GM12875 (cell line): Measurements from ENCODE around the gene PNLIPRP2.

Source experiments
- H3K4me3 ChIP-seq: one replicate; pipeline ENCODE4 v1.5.1; 2011; ENCODE audit warnings: low read depth, low read length, control low read depth
- TF ChIP-seq, protein P1 (sequence below): IDR thresholded peaks from 2 replicates; pipeline ENCODE4 v1.5.1; 2011; ENCODE audit warnings: low read depth, mild to moderate bottlenecking, control low read depth, inconsistent platforms, low read length, moderate library complexity, borderline replicate concordance; ENCODE audit not compliant: insufficient read depth

Gene PNLIPRP2

DNA sequence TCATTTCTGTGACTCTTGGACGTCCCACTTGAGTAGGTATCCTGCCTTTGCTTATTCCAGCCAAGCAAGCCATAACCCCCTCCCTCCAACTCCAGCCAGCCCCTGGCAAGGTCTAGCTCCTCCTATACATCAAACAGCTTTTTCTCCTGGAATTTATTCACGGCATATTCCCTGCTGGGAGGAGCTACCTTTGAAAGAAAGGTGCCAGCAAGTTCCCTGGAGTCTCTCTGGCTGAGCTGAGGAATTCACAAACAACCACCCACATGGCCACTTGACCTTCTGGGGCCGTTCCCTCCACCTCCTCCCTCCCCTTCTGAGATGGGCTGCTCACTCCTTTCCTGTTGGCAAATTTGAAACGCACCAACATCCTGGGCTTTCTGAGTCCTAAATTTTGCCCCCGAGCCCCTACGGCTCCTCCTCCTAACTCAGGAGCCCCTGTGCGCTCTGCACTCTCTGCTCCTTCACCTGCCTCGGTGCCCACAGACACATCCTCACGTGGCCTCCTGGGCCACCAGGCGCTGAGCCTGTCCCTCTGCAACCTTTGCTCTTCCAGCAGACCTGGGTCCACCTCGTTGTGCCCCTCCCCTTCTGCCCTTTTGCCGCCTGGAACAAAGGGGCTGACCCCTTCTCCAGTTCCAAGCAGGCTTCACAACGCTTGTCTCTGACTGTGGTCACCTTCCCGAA lies 73.6 kb downstream of the PNLIPRP2 start:
- H3K4me3 ChIP-seq: no peak overlapping the region
- TF ChIP-seq, protein P1, sequence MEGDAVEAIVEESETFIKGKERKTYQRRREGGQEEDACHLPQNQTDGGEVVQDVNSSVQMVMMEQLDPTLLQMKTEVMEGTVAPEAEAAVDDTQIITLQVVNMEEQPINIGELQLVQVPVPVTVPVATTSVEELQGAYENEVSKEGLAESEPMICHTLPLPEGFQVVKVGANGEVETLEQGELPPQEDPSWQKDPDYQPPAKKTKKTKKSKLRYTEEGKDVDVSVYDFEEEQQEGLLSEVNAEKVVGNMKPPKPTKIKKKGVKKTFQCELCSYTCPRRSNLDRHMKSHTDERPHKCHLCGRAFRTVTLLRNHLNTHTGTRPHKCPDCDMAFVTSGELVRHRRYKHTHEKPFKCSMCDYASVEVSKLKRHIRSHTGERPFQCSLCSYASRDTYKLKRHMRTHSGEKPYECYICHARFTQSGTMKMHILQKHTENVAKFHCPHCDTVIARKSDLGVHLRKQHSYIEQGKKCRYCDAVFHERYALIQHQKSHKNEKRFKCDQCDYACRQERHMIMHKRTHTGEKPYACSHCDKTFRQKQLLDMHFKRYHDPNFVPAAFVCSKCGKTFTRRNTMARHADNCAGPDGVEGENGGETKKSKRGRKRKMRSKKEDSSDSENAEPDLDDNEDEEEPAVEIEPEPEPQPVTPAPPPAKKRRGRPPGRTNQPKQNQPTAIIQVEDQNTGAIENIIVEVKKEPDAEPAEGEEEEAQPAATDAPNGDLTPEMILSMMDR: no peak
